Activated naive CD4-positive, alpha-beta T cell treated with anti-CD3 and anti-CD28 coated beads for 36 hours (primary cell): ENCODE measurements around the gene SRRM3. TPM values are rescaled to one million over a fixed set of nuclear protein-coding genes. Genes with fewer than 3 reads are reported as not detected.
"Not testable (repeated sequence)": the region's sequence is repeated elsewhere in the genome, so short reads cannot be mapped to it uniquely, and the experiment has no call there.

Experiments
- CTCF ChIA-PET: fragments of 350-600 bp; sonication (Branson Sonifier 250); formaldehyde crosslinking; loops from one replicate; lab custom pipeline; 2021; ENCODE audit warnings: antibody characterized with exemption; lab: Charles Lee
- DNase-seq: peaks from one replicate; pipeline ENCODE4 v3.0.0-alpha.2; 2020
- H3K27ac Mint-ChIP-seq: one replicate; pipeline ENCODE4 v1.8.0; 2021; ENCODE audit warnings: mild to moderate bottlenecking, mixed read lengths
- H3K27me3 Mint-ChIP-seq: one replicate; pipeline ENCODE4 v1.8.0; 2021; ENCODE audit warnings: low read depth, mixed read lengths
- H3K36me3 Mint-ChIP-seq: one replicate; pipeline ENCODE4 v1.8.0; 2021; ENCODE audit warnings: low read depth, mixed read lengths
- H3K4me1 Mint-ChIP-seq: one replicate; pipeline ENCODE4 v1.8.0; 2021; ENCODE audit warnings: low read depth, mixed read lengths
- H3K4me3 Mint-ChIP-seq: one replicate; pipeline ENCODE4 v1.8.0; 2021; ENCODE audit warnings: mild to moderate bottlenecking, moderate library complexity, mixed read lengths
- H3K9me3 Mint-ChIP-seq: one replicate; pipeline ENCODE4 v1.8.0; 2021; ENCODE audit warnings: mixed read lengths
- intact Hi-C: fragments of 100-400 bp; cut with micrococcal nuclease; formaldehyde crosslinking; loops from one replicate; pipeline ENCODE4 v1.15.1; 2023
- total RNA-seq, 2 experiments: library from RNA; stranded (reverse); gene quantifications; one replicate each; pipeline ENCODE4 v1.2.3, GENCODE V29; 2021

SRRM3 gene
- total RNA-seq, 2 experiments from 2014 or later = not detected

GRCh38 chr7:76271384-76271783 is 69.7 kb downstream of the SRRM3 start:
- intact Hi-C loops = not testable (repeated sequence)

GRCh38 chr7:76272142-76272541 is 70.4 kb downstream of the SRRM3 start:
- CTCF ChIA-PET = no interaction called here
- H3K4me1 Mint-ChIP-seq = peaks cover 16% of the 10 kb centered on the region
- H3K27me3 Mint-ChIP-seq = peaks cover 18% of the 10 kb centered on the region
- H3K27ac Mint-ChIP-seq = no peak overlapping the region
- DNase-seq = no peak
- no peaks in the 10 kb centered on the region for H3K36me3 Mint-ChIP-seq
- no peak overlapping the region for H3K4me3 Mint-ChIP-seq
- no peaks in the 10 kb centered on the region for H3K9me3 Mint-ChIP-seq
- intact Hi-C loops = no loop called here

More at GRCh38 chr7:76271384-76271783, 69.7 kb downstream of the SRRM3 start:
- Mint-ChIP-seq H3K4me1 (peaks cover 18% of the 10 kb centered on the region), H3K27me3 (peaks cover 19% of the 10 kb centered on the region)
- not testable (repeated sequence) for DNase-seq, H3K27ac Mint-ChIP-seq, H3K4me3 Mint-ChIP-seq, H3K36me3 Mint-ChIP-seq, H3K9me3 Mint-ChIP-seq
- CTCF ChIA-PET = interaction anchor here (1.2 to 2.4 kb wide), 3 partner anchors 43 to 94 kb away, joined by 4 to 11 read pairs (median 8); no protein-coding TSS in a partner anchor

- no peaks in the 10 kb centered on the region for H3K9me3 Mint-ChIP-seq
- intact Hi-C loops = no loop called here
- peaks cover 16% of the 10 kb centered on the region for H3K4me1 Mint-ChIP-seq
- H3K27ac Mint-ChIP-seq = no peak overlapping the region
- H3K36me3 Mint-ChIP-seq = no peaks in the 10 kb centered on the region
- no peak overlapping the region for H3K4me3 Mint-ChIP-seq
- DNase-seq = no peak
- CTCF ChIA-PET = interaction anchor here (1.7 to 3.4 kb wide), 3 partner anchors 10 to 40 kb away, joined by 8 to 10 read pairs (median 10); no protein-coding TSS in a partner anchor
- peaks cover 19% of the 10 kb centered on the region for H3K27me3 Mint-ChIP-seq
These were observed 71.3 kb downstream of the SRRM3 start for GRCh38 chr7:76272851-76273497.

GRCh38 chr7:76273503-76273902 is 71.8 kb downstream of the SRRM3 start:
- CTCF ChIA-PET = interaction anchor here (1.6 to 3.4 kb wide), 4 partner anchors 10 to 95 kb away, joined by 5 to 10 read pairs (median 9); no protein-coding TSS in a partner anchor
- intact Hi-C loops = no loop called here
- Mint-ChIP-seq H3K36me3 (no peaks in the 10 kb centered on the region), H3K27ac (peak overlapping the region; percentile 1), H3K9me3 (no peaks in the 10 kb centered on the region), H3K27me3 (peaks cover 15% of the 10 kb centered on the region), H3K4me1 (peaks cover 14% of the 10 kb centered on the region), H3K4me3 (peak overlapping the region; percentile 16)
- DNase-seq = no peak

- no peak for DNase-seq
- H3K9me3 Mint-ChIP-seq = no peaks in the 10 kb centered on the region
- CTCF ChIA-PET = no interaction called here
- H3K4me3 Mint-ChIP-seq = no peak overlapping the region
- H3K27me3 Mint-ChIP-seq = peaks cover 29% of the 10 kb centered on the region
- H3K27ac Mint-ChIP-seq = no peak overlapping the region
- H3K36me3 Mint-ChIP-seq = no peaks in the 10 kb centered on the region
- intact Hi-C loops = no loop called here
- H3K4me1 Mint-ChIP-seq = peaks cover 15% of the 10 kb centered on the region
These were observed 76.8 kb downstream of the SRRM3 start for GRCh38 chr7:76278540-76278939.

- CTCF ChIA-PET = interaction anchor here (1.3 kb wide), 1 partner anchor 11 kb away, joined by 4 read pairs; no protein-coding TSS in a partner anchor
- DNase-seq = no peak
- Mint-ChIP-seq H3K9me3 (no peaks in the 10 kb centered on the region), H3K4me3 (no peak overlapping the region), H3K4me1 (peaks cover 12% of the 10 kb centered on the region), H3K27me3 (peaks cover 38% of the 10 kb centered on the region), H3K36me3 (no peaks in the 10 kb centered on the region), H3K27ac (no peak overlapping the region)
- intact Hi-C loops = no loop called here
These were observed 78.7 kb downstream of the SRRM3 start for GRCh38 chr7:76280408-76280807.

- CTCF ChIA-PET = interaction anchor here (1.2 to 2.3 kb wide), 2 partner anchors 10 to 18 kb away, joined by 4 to 11 read pairs; no protein-coding TSS in a partner anchor
- Mint-ChIP-seq H3K4me3 (peak overlapping the region; percentile 45), H3K9me3 (no peaks in the 10 kb centered on the region), H3K27me3 (peaks cover 36% of the 10 kb centered on the region), H3K27ac (no peak overlapping the region), H3K4me1 (peaks cover 12% of the 10 kb centered on the region), H3K36me3 (no peaks in the 10 kb centered on the region)
- no peak for DNase-seq
- intact Hi-C loops = no loop called here
These were observed 79.5 kb downstream of the SRRM3 start for GRCh38 chr7:76281006-76281705.

- intact Hi-C loops = no loop called here
- Mint-ChIP-seq H3K27ac (no peak overlapping the region), H3K4me1 (peaks cover 12% of the 10 kb centered on the region), H3K4me3 (peak overlapping the region; percentile 52), H3K36me3 (no peaks in the 10 kb centered on the region), H3K9me3 (no peaks in the 10 kb centered on the region), H3K27me3 (peaks cover 34% of the 10 kb centered on the region)
- no peak for DNase-seq
- CTCF ChIA-PET = interaction anchor here (1.0 to 2.3 kb wide), 4 partner anchors 9 to 43 kb away, joined by 3 to 11 read pairs (median 4); no protein-coding TSS in a partner anchor
These were observed 80.1 kb downstream of the SRRM3 start for GRCh38 chr7:76281706-76282343.

GRCh38 chr7:76282344-76283253 is 80.9 kb downstream of the SRRM3 start:
- H3K27ac Mint-ChIP-seq = no peak overlapping the region
- no peak for DNase-seq
- no peaks in the 10 kb centered on the region for H3K9me3 Mint-ChIP-seq
- CTCF ChIA-PET = interaction anchor here (1.0 to 2.3 kb wide), 4 partner anchors 8 to 42 kb away, joined by 3 to 11 read pairs (median 6); no protein-coding TSS in a partner anchor
- H3K27me3 Mint-ChIP-seq = peaks cover 33% of the 10 kb centered on the region
- H3K4me3 Mint-ChIP-seq = peak overlapping the region; percentile 46
- no peaks in the 10 kb centered on the region for H3K36me3 Mint-ChIP-seq
- H3K4me1 Mint-ChIP-seq = peaks cover 12% of the 10 kb centered on the region
- intact Hi-C loops = no loop called here

- Mint-ChIP-seq H3K4me1 (peaks cover 12% of the 10 kb centered on the region), H3K27ac (no peak overlapping the region), H3K27me3 (peaks cover 31% of the 10 kb centered on the region), H3K4me3 (peak overlapping the region; percentile 26), H3K36me3 (no peaks in the 10 kb centered on the region), H3K9me3 (no peaks in the 10 kb centered on the region)
- CTCF ChIA-PET = interaction anchor here (0.7 to 2.1 kb wide), 4 partner anchors 14 to 41 kb away, joined by 3 to 9 read pairs (median 6); no protein-coding TSS in a partner anchor
- DNase-seq = no peak
- intact Hi-C loops = no loop called here
These were observed 81.8 kb downstream of the SRRM3 start for GRCh38 chr7:76283254-76284159.
